HG02588 (cell line): ENCODE results near the gene SLC5A6.
"Not testable (repeated sequence)": the region's sequence is repeated elsewhere in the genome, so short reads cannot be mapped to it uniquely, and the experiment has no call there.

Source experiments
- ATAC-seq: cut with Tn5 transposase; IDR thresholded peaks from one replicate; pipeline ENCODE4 v1.9.1; 2021; ENCODE audit warnings: mild to moderate bottlenecking, moderate library complexity; ENCODE audit not compliant: unreplicated experiment

Gene SLC5A6

DNA sequence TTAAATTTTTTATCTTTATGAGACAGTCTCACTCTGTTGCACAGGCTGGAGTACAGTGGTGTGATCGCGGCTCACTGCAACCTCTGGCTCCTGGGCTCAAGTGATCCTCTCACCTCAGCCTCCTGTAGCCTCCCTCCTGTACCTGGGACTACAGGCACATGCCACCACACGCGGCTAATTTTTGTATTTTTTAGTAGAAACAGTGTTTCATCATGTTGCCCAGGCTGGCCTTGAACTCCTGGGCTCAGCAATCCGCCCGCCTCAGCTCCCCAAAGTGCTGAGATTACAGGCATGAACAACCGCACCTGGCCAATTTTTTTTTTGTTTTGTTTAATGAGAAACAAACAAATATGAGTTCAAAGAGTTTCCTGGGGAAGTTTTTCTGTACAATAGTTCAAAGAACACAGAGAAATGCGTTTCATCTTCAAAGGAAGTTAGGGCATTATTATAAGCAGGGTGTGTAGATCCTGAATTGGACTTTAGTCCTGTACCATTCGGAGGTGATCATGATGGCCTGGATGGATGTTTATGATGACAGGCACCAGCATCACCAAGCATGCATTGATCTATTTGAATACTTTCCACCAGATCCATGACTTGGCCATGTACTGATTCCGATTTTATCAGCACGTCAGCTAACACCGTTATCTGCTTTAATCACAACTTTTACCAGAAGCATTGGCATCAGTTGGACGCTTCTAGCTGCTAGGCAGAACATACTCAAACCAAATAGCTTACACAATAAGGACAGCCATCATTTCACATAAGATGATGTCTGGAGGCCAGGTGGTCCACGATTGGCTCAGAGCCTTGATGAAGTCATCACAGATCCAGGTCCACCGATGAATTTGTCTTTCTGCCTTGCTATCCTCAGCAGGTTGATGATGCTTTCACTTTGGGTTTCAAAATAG, 34.4 kb downstream of the SLC5A6 start:
- no peak for ATAC-seq

- ATAC-seq = not testable (repeated sequence)
These were observed 36.3 kb downstream of the SLC5A6 start for GRCh38 chr2:27175781-27176180.

DNA sequence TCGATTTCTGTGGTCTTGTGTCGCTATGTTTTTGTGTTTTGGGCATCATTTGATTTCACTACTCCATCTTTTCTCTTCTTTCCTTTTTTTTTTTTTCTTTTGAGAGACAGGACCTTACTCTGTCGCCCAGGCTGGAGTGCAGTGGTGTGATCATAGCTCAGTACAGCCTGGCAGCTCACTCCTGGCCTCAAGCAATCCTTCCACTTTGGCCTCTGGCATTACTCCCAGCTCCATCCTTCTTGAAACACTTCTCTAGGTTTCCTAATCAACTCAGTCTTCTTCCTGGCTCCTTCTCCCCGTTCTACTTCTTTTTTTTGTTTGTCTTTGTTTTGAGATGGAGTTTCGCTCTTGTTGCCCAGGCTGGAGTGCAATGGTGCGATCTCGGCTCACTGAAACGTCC, 36.7 kb downstream of the SLC5A6 start:
- ATAC-seq = no peak

DNA sequence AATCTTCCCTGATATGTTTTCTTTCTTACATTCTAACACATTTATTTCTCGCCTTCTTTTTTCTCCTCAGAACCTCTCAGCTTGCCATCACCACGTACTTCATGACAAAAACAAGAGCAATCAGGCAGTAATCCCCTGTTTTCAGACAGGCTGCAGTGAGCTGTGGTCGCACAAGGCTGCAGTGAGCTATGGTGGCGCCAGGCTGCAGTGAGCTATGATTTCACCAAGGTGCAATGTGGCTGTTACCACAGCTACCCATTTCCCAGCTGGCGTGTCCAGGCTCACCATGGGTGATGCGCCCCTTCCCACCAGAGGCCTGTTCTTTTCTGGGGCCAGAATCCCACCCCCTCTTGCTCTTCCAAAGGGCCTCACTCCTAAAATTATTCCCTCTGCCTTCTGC, 37.4 kb downstream of the SLC5A6 start:
- ATAC-seq = no peak

- no peak for ATAC-seq
These were observed 40.7 kb downstream of the SLC5A6 start for GRCh38 chr2:27171351-27171848.

DNA sequence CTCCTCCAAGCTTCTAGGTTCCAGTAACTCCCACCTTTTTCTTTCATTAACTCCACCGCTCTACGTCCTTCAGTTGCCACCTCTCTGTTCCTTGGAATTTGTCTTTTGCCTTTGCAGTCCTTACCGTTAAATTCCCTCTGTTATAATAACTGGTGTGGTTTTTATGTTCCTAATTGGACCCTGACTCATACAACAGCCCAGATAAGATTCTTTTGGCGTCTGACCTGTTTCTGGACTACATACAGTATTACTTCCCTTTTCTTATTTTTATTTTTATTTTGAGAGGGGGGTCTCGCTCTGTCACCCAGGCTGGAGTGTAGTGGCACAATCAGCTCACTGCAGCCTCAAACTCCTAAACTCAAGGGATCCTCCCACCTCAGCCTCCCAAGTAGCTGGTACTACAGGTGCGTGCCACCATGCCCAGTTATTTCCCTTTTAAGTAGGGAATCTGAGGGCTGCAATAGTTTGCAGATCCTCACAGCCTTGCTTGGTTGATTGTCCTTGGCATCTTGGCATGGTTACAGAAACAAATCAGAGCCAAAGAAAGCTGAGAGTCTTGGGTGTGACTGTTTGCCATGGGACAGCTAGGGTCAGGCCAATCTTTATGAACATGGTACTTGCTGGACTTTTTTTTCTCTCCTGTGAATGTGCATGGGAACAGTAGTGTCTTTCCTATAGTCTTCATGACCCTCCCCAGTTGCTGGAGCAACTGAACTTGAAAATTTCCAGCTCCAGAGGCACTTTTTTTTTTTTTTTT, 41.3 kb downstream of the SLC5A6 start:
- ATAC-seq = no peak

DNA sequence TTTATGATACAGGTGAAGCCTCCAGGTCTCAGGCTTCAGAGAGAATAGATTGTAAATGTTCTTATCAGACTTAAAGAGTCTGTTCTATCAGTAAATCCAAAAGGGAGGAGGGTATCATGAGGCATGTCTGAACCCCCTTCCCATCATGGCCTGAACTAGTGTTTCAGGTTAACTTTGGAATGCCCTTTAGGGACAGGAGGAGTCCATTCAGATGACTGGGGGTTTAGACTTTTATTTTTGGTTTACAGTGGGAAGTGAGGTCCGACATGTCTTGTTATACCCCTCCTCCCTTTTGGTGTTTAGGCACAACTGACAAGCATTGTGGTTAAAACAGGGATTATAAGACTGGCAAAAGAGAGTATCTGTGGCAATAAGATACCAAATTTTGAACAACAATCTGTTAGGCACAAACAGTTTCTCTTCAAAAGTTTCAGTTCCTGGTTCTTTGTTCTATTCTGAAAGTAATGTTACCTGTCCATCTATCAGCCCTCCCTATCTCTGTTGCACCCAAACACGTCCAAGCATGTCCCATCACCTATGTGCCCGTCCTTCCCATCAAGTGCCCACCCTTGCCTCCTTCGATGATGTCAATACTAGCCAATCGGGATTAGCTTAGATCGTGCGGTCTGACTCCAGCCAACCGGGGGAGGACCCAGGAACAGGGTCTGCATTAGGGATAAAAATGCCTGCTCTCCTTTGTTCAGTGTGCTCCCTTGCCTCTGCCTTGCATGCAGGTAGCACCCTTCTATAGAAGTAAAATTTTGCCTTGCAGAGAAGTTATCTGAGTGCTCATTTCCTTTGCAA, 46.9 kb downstream of the SLC5A6 start:
- ATAC-seq = no peak

DNA sequence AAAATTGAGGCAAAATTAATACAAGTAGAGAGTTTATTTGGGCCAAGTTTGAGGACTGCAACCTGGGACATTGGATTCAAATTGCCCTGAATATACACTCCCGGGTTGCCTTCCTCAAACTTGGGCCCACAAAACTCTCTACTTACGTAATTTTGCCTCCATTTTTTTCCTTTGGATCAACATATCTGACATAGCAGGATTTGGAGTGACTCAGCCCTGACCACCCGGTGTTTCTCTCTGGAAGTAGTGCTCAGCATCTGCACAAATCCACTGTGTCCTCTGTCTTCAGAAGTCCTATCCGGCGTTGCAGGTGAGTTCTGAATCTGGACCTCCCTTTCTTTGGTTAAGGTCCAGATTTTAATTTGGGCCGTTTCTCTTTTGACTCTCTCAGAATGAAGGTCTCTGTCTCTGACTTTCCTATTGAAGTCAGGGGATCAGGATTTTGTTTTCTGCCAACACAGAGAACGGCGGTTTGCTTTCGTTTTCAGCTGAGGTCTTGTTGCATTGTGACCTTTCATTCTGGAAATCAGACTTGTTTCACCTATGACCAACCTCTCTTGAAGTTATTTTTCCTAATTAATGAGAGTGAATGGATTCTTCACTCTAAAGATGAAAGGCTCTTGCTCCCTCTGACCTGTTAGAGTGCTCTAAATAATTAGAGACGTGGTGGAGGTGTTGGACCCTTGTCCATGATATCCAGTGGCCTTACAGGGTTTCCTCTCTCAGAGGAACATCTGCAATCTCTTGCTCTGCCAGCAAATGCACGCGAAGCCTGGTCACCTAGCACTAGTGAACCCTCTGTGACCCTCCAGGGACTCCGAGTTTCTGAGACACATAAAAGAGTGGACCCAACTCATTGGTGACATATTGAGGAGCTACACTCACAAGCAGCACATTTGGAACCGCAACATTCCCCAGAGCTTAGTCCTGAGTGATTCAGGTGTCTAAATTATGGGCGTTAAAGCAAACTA, 49.6 kb downstream of the SLC5A6 start:
- ATAC-seq = no peak

- no peak for ATAC-seq
These were observed 51.9 kb downstream of the SLC5A6 start for GRCh38 chr2:27160191-27160590.

GRCh38 chr2:27159271-27159670, 52.8 kb downstream of the SLC5A6 start:
- no peak for ATAC-seq

GRCh38 chr2:27158468-27158867, 53.6 kb downstream of the SLC5A6 start:
- ATAC-seq = no peak

DNA sequence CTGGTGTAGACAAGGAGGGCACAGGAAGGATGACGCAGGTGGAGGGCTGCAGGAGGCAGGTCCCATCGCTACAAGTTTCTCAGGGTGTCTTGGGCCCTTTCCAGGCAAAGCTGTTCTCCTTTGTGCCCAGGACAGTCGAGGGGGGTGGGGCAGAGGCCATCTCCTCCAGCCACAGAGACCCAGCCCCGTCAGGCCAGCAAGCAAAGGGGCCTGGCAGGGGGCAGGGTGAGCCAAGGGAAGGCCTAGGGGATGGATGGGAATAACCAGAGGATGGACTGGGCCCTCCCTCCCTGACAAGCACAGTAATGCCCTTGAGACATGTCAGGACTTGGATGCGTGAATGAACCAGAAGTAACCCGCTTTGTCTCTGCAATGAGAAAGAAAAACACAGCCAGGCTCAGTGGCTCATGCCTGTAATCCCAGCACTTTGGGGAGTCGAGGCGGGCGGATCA, 57.0 kb downstream of the SLC5A6 start:
- no peak for ATAC-seq

DNA sequence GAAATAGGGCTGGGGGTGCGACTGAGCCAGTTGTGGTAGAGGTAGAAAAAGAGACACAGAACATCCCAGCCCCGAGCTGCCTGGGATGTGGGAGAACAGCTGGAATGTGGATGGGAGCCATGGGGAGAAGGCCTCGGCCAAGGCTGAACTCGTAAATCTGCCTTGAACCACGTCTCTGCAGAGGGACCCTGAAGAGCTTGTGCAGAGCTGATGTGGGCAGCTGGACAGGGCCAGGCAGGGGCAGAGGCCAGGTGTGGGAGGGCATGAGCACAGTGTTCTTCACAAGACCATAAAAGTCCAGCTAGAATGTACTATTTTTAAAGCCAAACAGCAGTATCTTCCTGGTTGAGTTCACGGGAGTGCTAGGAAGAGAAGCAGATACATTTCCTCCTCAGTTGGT, 57.6 kb downstream of the SLC5A6 start:
- no peak for ATAC-seq

DNA sequence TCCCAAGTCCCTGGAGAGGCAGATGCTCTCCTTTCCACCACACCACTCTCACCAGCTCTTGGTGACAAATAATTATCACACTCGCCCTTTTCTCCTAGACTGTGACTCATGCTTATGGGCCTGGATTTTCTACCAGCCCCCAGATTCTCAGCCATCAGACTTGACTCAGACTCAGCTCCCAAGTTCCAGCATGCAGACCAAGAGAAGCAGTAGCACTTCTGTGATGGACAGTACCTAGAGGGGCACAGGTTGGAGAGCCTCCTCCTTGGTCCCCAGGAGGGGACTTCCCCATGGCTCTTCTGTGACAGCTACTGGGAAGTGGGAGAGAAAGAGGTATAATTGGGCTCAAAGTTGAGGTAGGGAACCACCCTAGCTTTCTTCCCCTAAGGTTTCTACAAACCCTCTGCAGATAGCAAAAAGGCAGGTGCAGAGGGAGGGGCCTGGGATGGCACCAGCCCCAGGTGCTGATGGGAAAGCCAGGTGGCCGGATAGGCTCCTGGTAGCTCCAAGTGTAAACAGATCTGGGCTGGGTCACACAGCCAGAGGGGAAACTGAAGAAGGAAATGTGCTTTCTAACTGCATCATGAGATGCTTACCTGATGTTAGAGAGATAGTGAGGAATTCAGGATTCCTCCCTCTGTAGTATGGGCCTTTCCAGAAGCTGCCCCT, 59.1 kb downstream of the SLC5A6 start:
- ATAC-seq = no peak

DNA sequence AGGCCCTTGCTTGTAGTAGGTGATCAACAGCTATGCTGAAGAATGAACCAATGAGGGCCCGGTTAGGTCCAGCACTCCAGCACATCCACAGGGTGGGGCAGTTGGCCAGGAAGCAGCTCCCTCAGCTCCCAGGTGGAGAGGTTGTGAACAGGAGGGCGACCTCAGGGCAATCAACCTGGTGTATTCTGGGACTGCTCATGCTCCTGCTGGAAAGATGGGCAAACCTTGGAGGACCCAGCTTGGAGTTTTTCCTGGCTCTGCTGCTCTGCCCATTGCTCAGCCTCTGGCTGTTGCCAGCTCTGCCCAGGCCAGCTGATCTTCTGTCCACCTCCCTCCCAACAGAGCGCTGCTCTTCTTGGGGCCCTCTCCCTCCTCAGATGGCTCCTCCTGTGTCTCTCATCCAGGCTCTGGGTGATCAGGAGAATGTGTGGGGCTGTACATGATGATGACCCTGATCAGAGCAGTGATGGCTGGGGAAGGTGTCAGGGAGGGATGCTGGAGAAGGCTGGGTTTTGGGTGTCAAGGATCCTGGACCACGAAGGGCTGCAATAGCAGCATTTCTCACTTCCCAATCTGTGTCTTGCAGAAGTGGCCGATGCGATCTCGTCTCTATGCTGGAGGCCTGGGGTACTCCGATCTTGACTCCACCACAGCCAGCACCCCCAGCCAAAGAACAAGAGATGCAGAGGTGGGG, 59.8 kb downstream of the SLC5A6 start:
- no peak for ATAC-seq

DNA sequence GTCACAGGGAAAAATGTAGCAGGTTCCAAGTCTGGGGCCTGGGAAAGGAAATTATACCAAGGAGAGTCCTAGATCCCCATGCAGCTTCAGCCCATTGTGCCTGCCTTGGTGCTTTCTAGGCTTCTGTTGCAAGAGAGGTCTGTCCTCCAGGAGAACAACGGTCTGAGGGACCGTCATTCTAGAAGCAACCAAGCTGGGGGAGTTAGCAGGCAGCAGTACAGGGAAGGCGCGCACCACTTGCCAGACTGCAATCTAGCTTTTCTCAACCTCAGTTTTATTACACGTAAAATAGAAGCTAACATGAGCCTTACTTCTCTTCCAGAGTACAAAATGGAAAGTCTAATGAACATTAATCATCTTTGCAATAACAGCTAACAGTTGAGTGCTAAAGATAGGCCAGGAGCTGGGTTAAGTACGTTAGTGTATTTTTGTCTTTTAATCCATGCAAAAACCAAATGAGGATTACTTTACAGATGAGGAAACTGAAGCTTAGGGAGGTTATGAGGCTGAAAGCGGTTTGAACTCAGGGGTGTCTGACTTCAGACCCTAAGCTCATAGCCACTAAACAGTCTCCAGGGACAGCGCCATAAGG, 61.3 kb downstream of the SLC5A6 start:
- no peak for ATAC-seq
